GM12892 (cell line): ENCODE results near the gene KLHL41.

Experiments
- POLR2A ChIP-seq: IDR thresholded peaks from 2 replicates; pipeline ENCODE4 v1.6.1; 2011; ENCODE audit warnings: low read depth, low read length, control low read depth
- POLR2AphosphoS5 ChIP-seq: IDR thresholded peaks from 2 replicates; pipeline ENCODE4 v1.6.1; 2011; ENCODE audit warnings: low read depth, low read length, control low read depth

- TF ChIP-seq POLR2AphosphoS5 (no peak), POLR2A (no peak)
These were observed 33.0 kb upstream of the KLHL41 start for GRCh38 chr2:169476459-169476858.
